Breast epithelium (tissue), 4 donors: Measurements from ENCODE around the gene DLG4. TPM values are rescaled to one million over a fixed set of nuclear protein-coding genes. Genes with fewer than 3 reads are reported as not detected.
"Not testable (repeated sequence)": the region's sequence is repeated elsewhere in the genome, so short reads cannot be mapped to it uniquely, and the experiment has no call there.

Source experiments
- DNase-seq, 2 donors: peaks; one replicate each; pipeline ENCODE4 v3.0.0-alpha.2; 2019; ENCODE audit warnings: low spot score in 2 of 2
- H3K27ac ChIP-seq, 2 donors: fragments of 200-600 bp; sonication (generic) in 1 of 2; one replicate each; pipeline ENCODE4 v1.5.1; 2016 to 2019; ENCODE audit warnings: mild to moderate bottlenecking in 1 of 2
- H3K27me3 ChIP-seq, 2 donors: fragments of 200-600 bp; sonication (generic) in 1 of 2; one replicate each; pipeline versions ENCODE4 v1.5.1 to v1.6.0; 2017 to 2019; ENCODE audit warnings: control low read depth in 1 of 2, mild to moderate bottlenecking in 1 of 2
- H3K36me3 ChIP-seq: fragments of 200-600 bp; one replicate; pipeline ENCODE4 v1.5.1; 2019
- H3K4me1 ChIP-seq, 2 donors: fragments of 200-600 bp; sonication (generic); one replicate each; pipeline ENCODE4 v1.5.1; 2016 to 2019; ENCODE audit warnings: control low read depth in 1 of 2
- H3K4me3 ChIP-seq, 3 donors: fragments of 200-600 bp; sonication (generic); 1 replicate in 2 of 3; 2 replicates in 1 of 3; pipeline ENCODE4 v1.5.1; 2016 to 2019; ENCODE audit warnings: mild to moderate bottlenecking in 3 of 3, moderate library complexity in 2 of 3
- H3K9me3 ChIP-seq, 2 donors: fragments of 200-600 bp; sonication (generic) in 1 of 2; one replicate each; pipeline ENCODE4 v1.5.1; 2016 to 2019; ENCODE audit warnings: control low read depth in 1 of 2
- POLR2A ChIP-seq: fragments of 450-650 bp; IDR thresholded peaks from one replicate; pipeline ENCODE4 v1.6.1; 2016; ENCODE audit warnings: antibody characterized with exemption, mild to moderate bottlenecking, moderate library complexity
- POLR2AphosphoS5 ChIP-seq, 3 donors: sonication (generic); formaldehyde crosslinking; IDR thresholded peaks; one replicate each; pipeline ENCODE4 v1.6.1; 2017; ENCODE audit warnings: antibody characterized with exemption in 3 of 3
- intact Hi-C: fragments of 100-400 bp; cut with DNase I; formaldehyde crosslinking; loops from one replicate; pipeline ENCODE4 v1.15.1; 2023; ENCODE audit warnings: low total_unique reads
- total RNA-seq, 3 donors: library from RNA; depleted of rRNA; stranded (reverse); fragments of >200 nt; gene quantifications; one replicate each; pipeline ENCODE4 v1.1.0, GENCODE V29; 2016
- TF ChIP-seq, protein P1 (sequence below), 3 donors: fragments of 450-650 bp; IDR thresholded peaks; one replicate each; pipeline ENCODE4 v1.5.1; 2016 to 2017; ENCODE audit warnings: antibody characterized with exemption in 3 of 3, mild to moderate bottlenecking in 3 of 3, moderate library complexity in 3 of 3

DLG4 gene
- total RNA-seq, 3 donors from 2014 or later, result 7.2 to 18.4 (median 11.1) TPM

DNA sequence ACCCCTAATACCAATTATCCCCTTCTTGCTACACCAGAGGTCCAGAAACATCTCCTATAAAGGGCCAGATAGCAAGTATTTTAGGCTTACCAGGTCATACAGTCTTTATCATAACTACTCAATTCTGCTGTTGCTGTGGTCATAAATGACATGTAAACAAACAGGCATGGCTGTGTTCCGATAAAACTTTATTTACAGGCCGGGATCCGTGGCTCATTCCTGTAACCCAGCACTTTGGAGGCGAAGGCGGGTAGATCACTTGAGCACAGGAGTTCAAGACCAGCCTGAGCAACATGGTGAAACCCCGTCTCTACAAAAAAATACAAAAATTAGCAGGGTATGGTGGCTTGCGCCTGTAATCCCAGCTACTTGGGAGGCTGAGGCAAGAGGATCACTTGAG lies 52.8 kb downstream of the DLG4 start:
- TF ChIP-seq, protein P1, sequence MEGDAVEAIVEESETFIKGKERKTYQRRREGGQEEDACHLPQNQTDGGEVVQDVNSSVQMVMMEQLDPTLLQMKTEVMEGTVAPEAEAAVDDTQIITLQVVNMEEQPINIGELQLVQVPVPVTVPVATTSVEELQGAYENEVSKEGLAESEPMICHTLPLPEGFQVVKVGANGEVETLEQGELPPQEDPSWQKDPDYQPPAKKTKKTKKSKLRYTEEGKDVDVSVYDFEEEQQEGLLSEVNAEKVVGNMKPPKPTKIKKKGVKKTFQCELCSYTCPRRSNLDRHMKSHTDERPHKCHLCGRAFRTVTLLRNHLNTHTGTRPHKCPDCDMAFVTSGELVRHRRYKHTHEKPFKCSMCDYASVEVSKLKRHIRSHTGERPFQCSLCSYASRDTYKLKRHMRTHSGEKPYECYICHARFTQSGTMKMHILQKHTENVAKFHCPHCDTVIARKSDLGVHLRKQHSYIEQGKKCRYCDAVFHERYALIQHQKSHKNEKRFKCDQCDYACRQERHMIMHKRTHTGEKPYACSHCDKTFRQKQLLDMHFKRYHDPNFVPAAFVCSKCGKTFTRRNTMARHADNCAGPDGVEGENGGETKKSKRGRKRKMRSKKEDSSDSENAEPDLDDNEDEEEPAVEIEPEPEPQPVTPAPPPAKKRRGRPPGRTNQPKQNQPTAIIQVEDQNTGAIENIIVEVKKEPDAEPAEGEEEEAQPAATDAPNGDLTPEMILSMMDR (IDR thresholded peaks at IDR 0.05), result no peak
- TF ChIP-seq POLR2AphosphoS5 (IDR thresholded peaks at IDR 0.05) (no peak), POLR2A (no peak)
- DNase-seq, result no peak
- intact Hi-C loops, result no loop called here

DNA sequence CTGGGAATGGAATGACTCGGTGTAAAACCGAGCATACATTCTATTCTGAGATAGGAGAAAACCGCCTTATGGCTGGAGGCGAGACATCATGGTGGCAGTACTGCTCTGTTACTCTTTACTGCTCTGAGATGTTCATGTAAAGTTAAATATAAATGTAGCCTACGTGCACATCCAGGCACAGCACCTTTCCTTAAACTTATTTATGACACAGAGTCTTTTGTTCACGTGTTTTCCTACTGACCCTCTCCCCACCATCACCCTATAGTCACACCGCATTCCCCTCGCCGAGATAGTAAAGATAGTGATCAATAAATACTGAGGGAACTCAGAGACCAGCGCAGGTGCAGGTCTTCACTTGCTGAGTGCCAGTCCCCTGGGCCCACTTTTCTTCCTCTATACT lies 60.1 kb downstream of the DLG4 start:
- H3K36me3 ChIP-seq, H3K9me3 ChIP-seq, H3K27me3 ChIP-seq, H3K4me3 ChIP-seq, H3K4me1 ChIP-seq, DNase-seq, intact Hi-C loops, H3K27ac ChIP-seq: not testable (repeated sequence)

More for the DNA sequence above, 52.8 kb downstream of the DLG4 start:
- Histone ChIP-seq H3K9me3 (peaks cover 5 to 7% of the 10 kb centered on the region in 2 donors), H3K4me3 (no peak overlapping the region), H3K27me3 (no peaks in the 10 kb centered on the region), H3K27ac (no peak overlapping the region), H3K4me1 (no peaks in the 10 kb centered on the region), H3K36me3 (no peaks in the 10 kb centered on the region)

DNA sequence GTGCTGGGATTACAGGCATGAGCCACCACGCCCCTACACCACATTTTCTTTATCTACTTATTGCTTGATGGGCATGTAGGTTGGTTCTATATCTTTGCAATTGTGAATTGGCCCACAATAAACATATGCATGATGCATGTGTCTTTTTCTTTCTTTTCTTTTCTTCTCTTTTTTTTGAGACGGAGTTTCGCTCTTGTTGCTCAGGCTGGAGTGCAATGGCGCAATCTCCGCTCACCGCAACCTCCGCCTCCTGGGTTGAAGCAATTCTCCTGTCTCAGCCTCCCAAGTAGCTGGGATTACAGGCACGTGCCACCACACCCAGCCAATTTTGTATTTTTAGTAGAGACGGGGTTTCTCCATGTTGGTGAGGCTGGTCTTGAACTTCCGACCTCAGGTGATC lies 61.2 kb downstream of the DLG4 start:
- H3K9me3 ChIP-seq, intact Hi-C loops, H3K27me3 ChIP-seq, H3K4me1 ChIP-seq, H3K27ac ChIP-seq, H3K36me3 ChIP-seq, DNase-seq, H3K4me3 ChIP-seq: not testable (repeated sequence)

DNA sequence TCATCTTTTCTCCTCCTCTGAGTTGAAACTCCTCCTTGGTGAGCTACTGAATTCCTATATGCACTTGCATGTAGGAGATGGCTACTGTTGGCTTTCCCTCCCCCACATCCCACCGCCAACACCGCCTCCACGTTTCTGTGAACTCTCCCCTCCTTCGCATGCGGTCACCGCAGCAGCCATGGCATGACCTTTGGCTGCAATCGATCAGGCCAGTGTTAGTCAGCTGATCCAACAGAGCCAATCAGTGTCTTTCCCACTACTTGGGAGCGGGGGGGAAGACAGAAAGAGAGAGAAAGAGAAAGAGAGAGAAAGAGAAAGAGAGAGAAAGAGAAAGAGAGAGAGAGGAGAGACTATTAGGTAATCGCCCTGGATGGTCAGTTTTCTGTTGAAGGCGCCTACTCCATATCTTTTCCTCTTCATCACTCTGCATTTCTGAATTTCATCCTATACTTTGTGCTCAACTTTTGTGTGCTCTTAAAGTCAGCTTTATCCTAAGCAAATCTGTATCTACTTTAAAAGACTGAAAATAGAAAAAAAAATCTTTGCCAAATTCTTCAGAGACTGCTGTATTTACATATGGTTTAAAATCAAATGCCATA lies 63.2 kb downstream of the DLG4 start:
- DNase-seq, result no peak
- H3K9me3 ChIP-seq, result no peaks in the 10 kb centered on the region
- H3K27me3 ChIP-seq, result no peaks in the 10 kb centered on the region
- no peaks in the 10 kb centered on the region for H3K36me3 ChIP-seq
- no peak overlapping the region for H3K4me3 ChIP-seq
- intact Hi-C loops, result no loop called here
- no peak for TF ChIP-seq POLR2A
- no peak for TF ChIP-seq POLR2AphosphoS5 (IDR thresholded peaks at IDR 0.05)
- TF ChIP-seq, protein P1 (IDR thresholded peaks at IDR 0.05), result no peak
- H3K4me1 ChIP-seq, result no peaks in the 10 kb centered on the region
- H3K27ac ChIP-seq, result no peak overlapping the region

DNA sequence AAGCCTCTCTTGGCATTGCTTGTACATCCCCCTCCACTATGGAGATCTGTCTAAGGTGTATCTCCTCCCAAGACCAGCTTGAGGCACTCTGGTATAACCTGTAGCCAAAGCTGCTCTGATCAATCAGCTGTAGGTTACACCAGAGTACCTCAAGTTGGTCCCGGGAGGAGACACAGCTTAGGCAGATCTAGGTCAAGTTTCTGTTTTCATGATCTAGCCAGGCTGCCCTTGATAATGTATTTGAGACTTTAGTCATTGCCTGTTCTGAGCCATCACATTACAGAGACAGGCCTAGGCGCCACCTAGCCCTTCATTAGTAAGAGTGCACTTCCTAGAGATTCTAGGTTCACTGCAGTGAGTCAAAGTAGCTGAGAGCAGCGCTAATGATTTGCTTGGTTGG lies 71.9 kb downstream of the DLG4 start:
- Histone ChIP-seq H3K27ac (no peak overlapping the region), H3K36me3 (no peaks in the 10 kb centered on the region), H3K4me1 (no peaks in the 10 kb centered on the region), H3K27me3 (no peaks in the 10 kb centered on the region), H3K9me3 (no peaks in the 10 kb centered on the region), H3K4me3 (no peak overlapping the region)
- TF ChIP-seq, protein P1 (IDR thresholded peaks at IDR 0.05), result no peak
- TF ChIP-seq POLR2A, result no peak
- no peak for TF ChIP-seq POLR2AphosphoS5 (IDR thresholded peaks at IDR 0.05)
- DNase-seq, result no peak
- intact Hi-C loops, result no loop called here

DNA sequence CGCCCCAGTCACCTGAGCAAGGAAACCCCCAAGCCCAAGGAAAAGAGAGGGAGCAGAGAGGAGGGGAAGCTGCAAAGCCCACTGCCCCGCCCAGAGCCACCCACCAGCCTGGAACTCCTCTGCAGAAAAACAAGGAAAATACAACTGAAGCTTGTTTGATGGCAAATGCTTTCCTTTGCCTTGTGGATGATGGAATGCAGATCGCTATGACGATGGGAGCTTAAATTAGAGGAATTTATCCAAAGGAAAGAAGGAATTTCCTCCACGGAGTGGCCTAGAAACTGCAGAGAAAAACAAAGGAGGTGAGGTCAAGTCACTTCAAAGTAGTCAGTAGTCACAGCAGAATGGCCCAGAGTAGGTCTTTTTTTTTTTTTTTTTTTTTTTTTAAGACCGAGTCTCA lies 73.5 kb downstream of the DLG4 start:
- no peak overlapping the region for H3K27ac ChIP-seq
- no peaks in the 10 kb centered on the region for H3K9me3 ChIP-seq
- no peaks in the 10 kb centered on the region for H3K4me1 ChIP-seq
- TF ChIP-seq POLR2AphosphoS5 (IDR thresholded peaks at IDR 0.05) (no peak), POLR2A (no peak)
- TF ChIP-seq, protein P1 (IDR thresholded peaks at IDR 0.05), result no peak
- intact Hi-C loops, result no loop called here
- DNase-seq, result no peak
- no peak overlapping the region for H3K4me3 ChIP-seq
- no peaks in the 10 kb centered on the region for H3K36me3 ChIP-seq
- no peaks in the 10 kb centered on the region for H3K27me3 ChIP-seq
